Measurements from ENCODE around the gene FRMD5.

FRMD5 gene

GRCh38 chr15:44136991-44137477, 58.0 kb downstream of the FRMD5 start:
- Histone ChIP-seq H3K9ac (ENCODE audit: low read length) (no peak overlapping the region), H3K36me3 (ENCODE audit: control insufficient read depth, insufficient read depth, low read length, severe bottlenecking) (no peaks in the 10 kb centered on the region), H3K4me1 (ENCODE audit: control insufficient read depth, insufficient read depth, low read length) (no peaks in the 10 kb centered on the region), H3K9me3 (ENCODE audit: control insufficient read depth, low read length) (no peaks in the 10 kb centered on the region), H3K27me3 (replicated peaks; ENCODE audit: control insufficient read depth, insufficient read depth, low read length) (no peaks in the 10 kb centered on the region), H3K4me3 (ENCODE audit: low read length) (no peak overlapping the region)
- DNase-seq (ENCODE audit: low read depth) = no peak

- Histone ChIP-seq H3K27me3 (replicated peaks; ENCODE audit: control insufficient read depth, insufficient read depth, low read length) (no peaks in the 10 kb centered on the region), H3K9ac (ENCODE audit: low read length) (no peak overlapping the region), H3K36me3 (ENCODE audit: control insufficient read depth, insufficient read depth, low read length, severe bottlenecking) (no peaks in the 10 kb centered on the region), H3K4me3 (ENCODE audit: low read length) (no peak overlapping the region), H3K4me1 (ENCODE audit: control insufficient read depth, insufficient read depth, low read length) (no peaks in the 10 kb centered on the region), H3K9me3 (ENCODE audit: control insufficient read depth, low read length) (no peaks in the 10 kb centered on the region)
- no peak for DNase-seq (ENCODE audit: low read depth)
Observed at GRCh38 chr15:44132057-44132456, 63.0 kb downstream of the FRMD5 start.

- Histone ChIP-seq H3K4me3 (ENCODE audit: low read length) (no peak overlapping the region), H3K27me3 (replicated peaks; ENCODE audit: control insufficient read depth, insufficient read depth, low read length) (no peaks in the 10 kb centered on the region), H3K9me3 (ENCODE audit: control insufficient read depth, low read length) (no peaks in the 10 kb centered on the region), H3K9ac (ENCODE audit: low read length) (no peak overlapping the region), H3K36me3 (ENCODE audit: control insufficient read depth, insufficient read depth, low read length, severe bottlenecking) (no peaks in the 10 kb centered on the region), H3K4me1 (ENCODE audit: control insufficient read depth, insufficient read depth, low read length) (no peaks in the 10 kb centered on the region)
- peak; percentile 16 for DNase-seq (ENCODE audit: low read depth)
Observed at GRCh38 chr15:44130778-44131177, 64.3 kb downstream of the FRMD5 start.

- Histone ChIP-seq H3K4me1 (ENCODE audit: control insufficient read depth, insufficient read depth, low read length) (no peaks in the 10 kb centered on the region), H3K36me3 (ENCODE audit: control insufficient read depth, insufficient read depth, low read length, severe bottlenecking) (no peaks in the 10 kb centered on the region), H3K27me3 (replicated peaks; ENCODE audit: control insufficient read depth, insufficient read depth, low read length) (no peaks in the 10 kb centered on the region), H3K4me3 (ENCODE audit: low read length) (no peak overlapping the region), H3K9ac (ENCODE audit: low read length) (no peak overlapping the region), H3K9me3 (ENCODE audit: control insufficient read depth, low read length) (no peaks in the 10 kb centered on the region)
- DNase-seq (ENCODE audit: low read depth) = no peak
Observed at GRCh38 chr15:44129911-44130310, 65.2 kb downstream of the FRMD5 start.

GRCh38 chr15:44128443-44128842, 66.6 kb downstream of the FRMD5 start:
- H3K27me3 ChIP-seq (replicated peaks; ENCODE audit: control insufficient read depth, insufficient read depth, low read length) = no peaks in the 10 kb centered on the region
- no peaks in the 10 kb centered on the region for H3K9me3 ChIP-seq (ENCODE audit: control insufficient read depth, low read length)
- DNase-seq (ENCODE audit: low read depth) = no peak
- no peak overlapping the region for H3K4me3 ChIP-seq (ENCODE audit: low read length)
- H3K4me1 ChIP-seq (ENCODE audit: control insufficient read depth, insufficient read depth, low read length) = no peaks in the 10 kb centered on the region
- H3K36me3 ChIP-seq (ENCODE audit: control insufficient read depth, insufficient read depth, low read length, severe bottlenecking) = no peaks in the 10 kb centered on the region
- no peak overlapping the region for H3K9ac ChIP-seq (ENCODE audit: low read length)

GRCh38 chr15:44125879-44126278, 69.2 kb downstream of the FRMD5 start:
- H3K9ac ChIP-seq (ENCODE audit: low read length) = no peak overlapping the region
- DNase-seq (ENCODE audit: low read depth) = no peak
- no peaks in the 10 kb centered on the region for H3K4me1 ChIP-seq (ENCODE audit: control insufficient read depth, insufficient read depth, low read length)
- H3K36me3 ChIP-seq (ENCODE audit: control insufficient read depth, insufficient read depth, low read length, severe bottlenecking) = no peaks in the 10 kb centered on the region
- H3K4me3 ChIP-seq (ENCODE audit: low read length) = no peak overlapping the region
- H3K9me3 ChIP-seq (ENCODE audit: control insufficient read depth, low read length) = no peaks in the 10 kb centered on the region
- no peaks in the 10 kb centered on the region for H3K27me3 ChIP-seq (replicated peaks; ENCODE audit: control insufficient read depth, insufficient read depth, low read length)

GRCh38 chr15:44102675-44103254, 92.3 kb downstream of the FRMD5 start:
- no peaks in the 10 kb centered on the region for H3K27me3 ChIP-seq (replicated peaks; ENCODE audit: control insufficient read depth, insufficient read depth, low read length)
- peak overlapping the region; percentile 61 for H3K9ac ChIP-seq (ENCODE audit: low read length)
- peaks cover 45% of the 10 kb centered on the region for H3K4me1 ChIP-seq (ENCODE audit: control insufficient read depth, insufficient read depth, low read length)
- H3K4me3 ChIP-seq (ENCODE audit: low read length) = peak overlapping the region; percentile 14
- DNase-seq (ENCODE audit: low read depth) = peak; percentile 89
- no peaks in the 10 kb centered on the region for H3K9me3 ChIP-seq (ENCODE audit: control insufficient read depth, low read length)
- H3K36me3 ChIP-seq (ENCODE audit: control insufficient read depth, insufficient read depth, low read length, severe bottlenecking) = no peaks in the 10 kb centered on the region

GRCh38 chr15:44101944-44102343, 93.1 kb downstream of the FRMD5 start:
- DNase-seq (ENCODE audit: low read depth) = peak; percentile 54
- Histone ChIP-seq H3K27me3 (replicated peaks; ENCODE audit: control insufficient read depth, insufficient read depth, low read length) (no peaks in the 10 kb centered on the region), H3K4me1 (ENCODE audit: control insufficient read depth, insufficient read depth, low read length) (peaks cover 44% of the 10 kb centered on the region), H3K9me3 (ENCODE audit: control insufficient read depth, low read length) (no peaks in the 10 kb centered on the region), H3K9ac (ENCODE audit: low read length) (peak overlapping the region; percentile 61), H3K4me3 (ENCODE audit: low read length) (peak overlapping the region; percentile 3), H3K36me3 (ENCODE audit: control insufficient read depth, insufficient read depth, low read length, severe bottlenecking) (no peaks in the 10 kb centered on the region)

- Histone ChIP-seq H3K9me3 (ENCODE audit: control insufficient read depth, low read length) (no peaks in the 10 kb centered on the region), H3K4me3 (ENCODE audit: low read length) (no peak overlapping the region), H3K36me3 (ENCODE audit: control insufficient read depth, insufficient read depth, low read length, severe bottlenecking) (no peaks in the 10 kb centered on the region), H3K4me1 (ENCODE audit: control insufficient read depth, insufficient read depth, low read length) (peaks cover 49% of the 10 kb centered on the region), H3K27me3 (replicated peaks; ENCODE audit: control insufficient read depth, insufficient read depth, low read length) (no peaks in the 10 kb centered on the region), H3K9ac (ENCODE audit: low read length) (no peak overlapping the region)
- DNase-seq (ENCODE audit: low read depth) = peak; percentile 60
Observed at GRCh38 chr15:44101286-44101685, 93.8 kb downstream of the FRMD5 start.

- H3K4me1 ChIP-seq (ENCODE audit: control insufficient read depth, insufficient read depth, low read length) = peaks cover 51% of the 10 kb centered on the region
- DNase-seq (ENCODE audit: low read depth) = peak; percentile 83
- H3K27me3 ChIP-seq (replicated peaks; ENCODE audit: control insufficient read depth, insufficient read depth, low read length) = no peaks in the 10 kb centered on the region
- H3K9me3 ChIP-seq (ENCODE audit: control insufficient read depth, low read length) = no peaks in the 10 kb centered on the region
- no peak overlapping the region for H3K4me3 ChIP-seq (ENCODE audit: low read length)
- H3K9ac ChIP-seq (ENCODE audit: low read length) = no peak overlapping the region
- H3K36me3 ChIP-seq (ENCODE audit: control insufficient read depth, insufficient read depth, low read length, severe bottlenecking) = no peaks in the 10 kb centered on the region
Observed at GRCh38 chr15:44099671-44100070, 95.4 kb downstream of the FRMD5 start.

- no peak for DNase-seq (ENCODE audit: low read depth)
- Histone ChIP-seq H3K4me3 (ENCODE audit: low read length) (no peak overlapping the region), H3K27me3 (replicated peaks; ENCODE audit: control insufficient read depth, insufficient read depth, low read length) (no peaks in the 10 kb centered on the region), H3K9ac (ENCODE audit: low read length) (no peak overlapping the region), H3K36me3 (ENCODE audit: control insufficient read depth, insufficient read depth, low read length, severe bottlenecking) (no peaks in the 10 kb centered on the region), H3K9me3 (ENCODE audit: control insufficient read depth, low read length) (no peaks in the 10 kb centered on the region), H3K4me1 (ENCODE audit: control insufficient read depth, insufficient read depth, low read length) (peaks cover 45% of the 10 kb centered on the region)
Observed at GRCh38 chr15:44097552-44097951, 97.5 kb downstream of the FRMD5 start.

GRCh38 chr15:44096596-44096995, 98.5 kb downstream of the FRMD5 start:
- Histone ChIP-seq H3K27me3 (replicated peaks; ENCODE audit: control insufficient read depth, insufficient read depth, low read length) (no peaks in the 10 kb centered on the region), H3K36me3 (ENCODE audit: control insufficient read depth, insufficient read depth, low read length, severe bottlenecking) (no peaks in the 10 kb centered on the region), H3K4me3 (ENCODE audit: low read length) (no peak overlapping the region), H3K9ac (ENCODE audit: low read length) (no peak overlapping the region), H3K4me1 (ENCODE audit: control insufficient read depth, insufficient read depth, low read length) (peaks cover 45% of the 10 kb centered on the region), H3K9me3 (ENCODE audit: control insufficient read depth, low read length) (no peaks in the 10 kb centered on the region)
- DNase-seq (ENCODE audit: low read depth) = peak; percentile 34

Data from adipocyte (in vitro differentiated cells).